Suprapubic skin (tissue), 3 donors: ENCODE results near the gene CASP14.

Source experiments
- CTCF ChIP-seq, 2 donors: fragments of 200-600 bp in 1 of 2; fragments of 450-650 bp in 1 of 2; sonication (generic) in 1 of 2; IDR thresholded peaks; one replicate each; pipeline ENCODE4 v1.5.1; 2016 to 2019; ENCODE audit warnings: antibody characterized with exemption in 2 of 2, mild to moderate bottlenecking in 1 of 2, moderate library complexity in 1 of 2
- POLR2A ChIP-seq, 2 donors: fragments of 450-650 bp; IDR thresholded peaks; one replicate each; pipeline ENCODE4 v1.6.1; 2017; ENCODE audit warnings: antibody characterized with exemption in 2 of 2, mild to moderate bottlenecking in 2 of 2, moderate library complexity in 2 of 2

DNA sequence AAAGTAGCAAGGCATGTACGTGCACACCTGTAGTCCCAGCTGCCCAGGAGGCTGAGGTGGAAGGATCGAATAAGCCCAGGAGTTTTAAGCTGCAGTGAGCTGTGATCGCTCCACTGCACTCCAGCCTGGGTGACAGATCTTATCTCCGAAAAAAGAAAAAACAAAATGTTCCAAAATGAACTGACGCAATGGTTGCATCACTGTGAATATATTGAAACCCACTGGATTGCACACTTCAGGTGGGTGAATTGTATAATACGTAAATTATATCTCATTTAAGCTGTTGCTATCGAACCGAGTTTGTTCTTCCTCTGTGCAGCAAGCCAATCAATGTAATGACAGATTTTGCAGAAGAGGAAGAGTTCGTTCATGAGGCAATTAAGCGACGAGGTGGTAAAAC is 1.6 kb upstream of the CASP14 start:
- TF ChIP-seq CTCF (IDR thresholded peaks at IDR 0.05), result no peak
- no peak for TF ChIP-seq POLR2A (IDR thresholded peaks at IDR 0.05)
